Nephron progenitor cell (in vitro differentiated cells): ENCODE results near the gene IRX3.

ENCODE experiments used
- DNase-seq: peaks from one replicate; pipeline ENCODE4 v3.0.0; 2021
- H3K27ac Mint-ChIP-seq: 2 replicates; pipeline ENCODE4 v1.8.0; 2021; ENCODE audit warnings: mild to moderate bottlenecking, moderate library complexity, mixed read lengths
- H3K27me3 Mint-ChIP-seq: 2 replicates; pipeline ENCODE4 v1.8.0; 2021; ENCODE audit warnings: mild to moderate bottlenecking, low read depth, mixed read lengths; ENCODE audit not compliant: poor library complexity
- H3K36me3 Mint-ChIP-seq: 2 replicates; pipeline ENCODE4 v1.8.0; 2021; ENCODE audit warnings: low read depth, mixed read lengths
- H3K4me1 Mint-ChIP-seq: 2 replicates; pipeline ENCODE4 v1.8.0; 2021; ENCODE audit warnings: mixed read lengths
- H3K4me3 Mint-ChIP-seq: 2 replicates; pipeline ENCODE4 v1.8.0; 2021; ENCODE audit warnings: mild to moderate bottlenecking, moderate library complexity, mixed read lengths
- H3K9me3 Mint-ChIP-seq: 2 replicates; pipeline ENCODE4 v1.8.0; 2021; ENCODE audit warnings: mild to moderate bottlenecking, moderate library complexity, mixed read lengths
- CTCF ChIP-seq: fragments of 200-600 bp; sonication (generic); IDR thresholded peaks from 2 replicates; pipeline ENCODE4 v1.5.0; 2021; ENCODE audit warnings: antibody characterized with exemption

IRX3 gene

GRCh38 chr16:54287131-54288029, 793 bp upstream of the IRX3 start:
- peak; percentile 34 for DNase-seq
- peaks cover 55% of the 10 kb centered on the region for H3K4me1 Mint-ChIP-seq
- no peaks in the 10 kb centered on the region for H3K9me3 Mint-ChIP-seq
- no peaks in the 10 kb centered on the region for H3K36me3 Mint-ChIP-seq
- peak overlapping the region; percentile 84 for H3K4me3 Mint-ChIP-seq
- TF ChIP-seq CTCF, result no peak
- H3K27ac Mint-ChIP-seq, result no peak overlapping the region
- H3K27me3 Mint-ChIP-seq, result peaks cover 88% of the 10 kb centered on the region

DNA sequence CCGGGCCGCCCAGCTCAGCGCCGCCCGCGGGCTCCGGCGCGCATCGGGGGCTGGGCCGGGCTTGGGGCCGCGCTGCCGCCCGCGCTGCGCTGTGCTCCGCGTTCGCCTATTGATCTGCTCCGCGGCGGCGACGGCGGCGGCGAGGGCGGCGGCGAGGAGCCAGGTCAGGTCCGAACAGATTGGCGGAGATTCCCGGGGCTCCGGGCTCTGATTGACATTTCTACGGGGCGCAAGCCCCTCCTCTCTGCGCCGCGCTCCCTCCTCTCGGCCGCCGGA, 559 bp downstream of the IRX3 start:
- no peak for TF ChIP-seq CTCF
- peak; percentile 83 for DNase-seq

DNA sequence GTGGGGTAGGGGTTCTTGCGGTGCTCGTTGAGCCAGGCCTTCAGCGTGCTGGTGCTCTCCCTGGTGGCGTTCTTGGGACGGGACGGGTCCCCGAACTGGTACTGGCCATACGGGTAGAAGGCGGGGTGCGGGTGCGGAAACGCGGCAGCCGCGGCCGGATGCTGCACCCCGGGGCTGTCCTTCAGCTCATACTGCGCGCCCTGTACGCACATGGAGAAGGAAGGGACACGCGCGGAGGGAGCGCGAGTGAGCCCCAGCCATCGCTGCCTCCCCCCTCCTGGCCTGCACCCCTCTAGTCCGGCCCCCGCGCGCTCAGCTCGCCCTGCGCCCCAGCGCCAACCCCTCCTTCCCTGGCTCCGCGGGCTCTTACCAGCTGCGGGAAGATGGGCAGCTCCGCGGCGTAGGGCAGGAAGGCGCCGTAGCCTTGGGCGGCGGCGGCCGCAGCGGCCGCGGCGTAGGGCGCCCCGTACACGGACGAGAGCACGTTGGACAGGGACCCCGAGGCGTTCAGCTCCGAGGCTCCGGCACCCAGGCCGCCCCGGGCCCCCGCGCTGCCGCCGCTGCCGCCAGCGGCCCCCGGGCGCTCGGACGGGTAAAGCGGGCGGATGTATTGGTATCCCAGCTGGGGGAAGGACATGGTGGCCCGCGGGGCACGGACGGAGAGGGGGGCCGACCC, 1.0 kb downstream of the IRX3 start:
- H3K27ac Mint-ChIP-seq, result no peak overlapping the region
- TF ChIP-seq CTCF, result no peak

More for the DNA sequence above, 559 bp downstream of the IRX3 start:
- Mint-ChIP-seq H3K4me3 (peak overlapping the region; percentile 83), H3K4me1 (peaks cover 57% of the 10 kb centered on the region), H3K9me3 (no peaks in the 10 kb centered on the region), H3K27me3 (peaks cover 86% of the 10 kb centered on the region), H3K27ac (no peak overlapping the region), H3K36me3 (no peaks in the 10 kb centered on the region)

GRCh38 chr16:54284931-54285413, 1.6 kb downstream of the IRX3 start:
- no peaks in the 10 kb centered on the region for H3K36me3 Mint-ChIP-seq
- H3K27ac Mint-ChIP-seq, result peak overlapping the region; percentile 46
- peak; percentile 35 for DNase-seq
- H3K27me3 Mint-ChIP-seq, result peaks cover 86% of the 10 kb centered on the region
- peak overlapping the region; percentile 87 for H3K4me3 Mint-ChIP-seq
- TF ChIP-seq CTCF, result no peak
- no peaks in the 10 kb centered on the region for H3K9me3 Mint-ChIP-seq
- peaks cover 54% of the 10 kb centered on the region for H3K4me1 Mint-ChIP-seq

More for the DNA sequence above, 1.0 kb downstream of the IRX3 start:
- no peaks in the 10 kb centered on the region for H3K9me3 Mint-ChIP-seq
- peaks cover 57% of the 10 kb centered on the region for H3K4me1 Mint-ChIP-seq
- peaks cover 86% of the 10 kb centered on the region for H3K27me3 Mint-ChIP-seq
- H3K36me3 Mint-ChIP-seq, result no peaks in the 10 kb centered on the region
- H3K4me3 Mint-ChIP-seq, result peak overlapping the region; percentile 87
- DNase-seq, result peak; percentile 49

GRCh38 chr16:54284319-54284930, 2.2 kb downstream of the IRX3 start:
- H3K36me3 Mint-ChIP-seq, result no peaks in the 10 kb centered on the region
- TF ChIP-seq CTCF, result no peak
- H3K27me3 Mint-ChIP-seq, result peaks cover 86% of the 10 kb centered on the region
- peak overlapping the region; percentile 87 for H3K4me3 Mint-ChIP-seq
- H3K4me1 Mint-ChIP-seq, result peaks cover 48% of the 10 kb centered on the region
- peak; percentile 70 for DNase-seq
- H3K9me3 Mint-ChIP-seq, result no peaks in the 10 kb centered on the region
- no peak overlapping the region for H3K27ac Mint-ChIP-seq
